ENCODE results near the gene ARHGEF3.
"Not testable (repeated sequence)": the region's sequence is repeated elsewhere in the genome, so short reads cannot be mapped to it uniquely, and the experiment has no call there.

Gene ARHGEF3

DNA sequence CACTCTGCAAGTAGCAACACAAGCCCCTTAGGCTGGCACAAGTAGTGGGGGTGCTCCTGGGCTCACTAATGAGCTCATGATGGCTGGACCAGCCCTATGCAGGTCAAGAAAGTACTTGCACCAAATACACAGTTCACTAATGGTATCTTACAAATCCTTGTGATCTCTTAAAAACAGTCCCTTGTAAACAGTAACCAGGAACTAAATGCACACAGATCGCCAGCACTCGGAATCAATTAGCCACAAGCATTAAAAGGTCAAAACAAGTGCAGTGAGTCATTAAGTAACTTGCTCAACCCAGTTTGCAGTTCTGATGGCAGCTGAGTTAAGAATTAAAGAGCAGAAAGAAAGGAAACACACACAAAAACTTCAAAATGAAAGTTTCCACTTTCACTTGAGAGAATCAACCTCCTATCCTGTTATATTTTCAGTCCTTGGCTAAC is 43.2 kb downstream of the ARHGEF3 start:
- Histone ChIP-seq H3K4me3 (ENCODE audit: low read depth, low read length, poor library complexity, severe bottlenecking) (no peak overlapping the region), H3K9me3 (ENCODE audit: low read length) (no peaks in the 10 kb centered on the region), H3F3A (ENCODE audit: insufficient read depth, low read length) (no peaks in the 10 kb centered on the region), H3K4me2 (ENCODE audit: low read length) (no peak overlapping the region), H3K27ac (ENCODE audit: low read depth, low read length, poor library complexity, severe bottlenecking) (no peak overlapping the region), H3K4me1 (ENCODE audit: insufficient read depth, low read length, severe bottlenecking) (peaks cover 9% of the 10 kb centered on the region), H3K27me3 (ENCODE audit: insufficient read depth, low read length) (no peaks in the 10 kb centered on the region), H2AFZ (ENCODE audit: low read length) (no peak overlapping the region), H3K79me2 (ENCODE audit: insufficient read depth, low read length) (no peaks in the 10 kb centered on the region), H4K20me1 (ENCODE audit: insufficient read depth, low read length) (no peaks in the 10 kb centered on the region), H3K9me2 (ENCODE audit: low read depth, low read length) (no peaks in the 10 kb centered on the region), H3K36me3 (ENCODE audit: insufficient read depth, low read length) (no peaks in the 10 kb centered on the region), H3K9ac (ENCODE audit: low read length) (no peak overlapping the region)
- TF ChIP-seq, protein P1, sequence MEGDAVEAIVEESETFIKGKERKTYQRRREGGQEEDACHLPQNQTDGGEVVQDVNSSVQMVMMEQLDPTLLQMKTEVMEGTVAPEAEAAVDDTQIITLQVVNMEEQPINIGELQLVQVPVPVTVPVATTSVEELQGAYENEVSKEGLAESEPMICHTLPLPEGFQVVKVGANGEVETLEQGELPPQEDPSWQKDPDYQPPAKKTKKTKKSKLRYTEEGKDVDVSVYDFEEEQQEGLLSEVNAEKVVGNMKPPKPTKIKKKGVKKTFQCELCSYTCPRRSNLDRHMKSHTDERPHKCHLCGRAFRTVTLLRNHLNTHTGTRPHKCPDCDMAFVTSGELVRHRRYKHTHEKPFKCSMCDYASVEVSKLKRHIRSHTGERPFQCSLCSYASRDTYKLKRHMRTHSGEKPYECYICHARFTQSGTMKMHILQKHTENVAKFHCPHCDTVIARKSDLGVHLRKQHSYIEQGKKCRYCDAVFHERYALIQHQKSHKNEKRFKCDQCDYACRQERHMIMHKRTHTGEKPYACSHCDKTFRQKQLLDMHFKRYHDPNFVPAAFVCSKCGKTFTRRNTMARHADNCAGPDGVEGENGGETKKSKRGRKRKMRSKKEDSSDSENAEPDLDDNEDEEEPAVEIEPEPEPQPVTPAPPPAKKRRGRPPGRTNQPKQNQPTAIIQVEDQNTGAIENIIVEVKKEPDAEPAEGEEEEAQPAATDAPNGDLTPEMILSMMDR (IDR thresholded peaks at IDR 0.05; ENCODE audit: low read length) = no peak
- TF ChIP-seq EZH2 (IDR thresholded peaks at IDR 0.05; ENCODE audit: borderline replicate concordance, low read length) = no peak

DNA sequence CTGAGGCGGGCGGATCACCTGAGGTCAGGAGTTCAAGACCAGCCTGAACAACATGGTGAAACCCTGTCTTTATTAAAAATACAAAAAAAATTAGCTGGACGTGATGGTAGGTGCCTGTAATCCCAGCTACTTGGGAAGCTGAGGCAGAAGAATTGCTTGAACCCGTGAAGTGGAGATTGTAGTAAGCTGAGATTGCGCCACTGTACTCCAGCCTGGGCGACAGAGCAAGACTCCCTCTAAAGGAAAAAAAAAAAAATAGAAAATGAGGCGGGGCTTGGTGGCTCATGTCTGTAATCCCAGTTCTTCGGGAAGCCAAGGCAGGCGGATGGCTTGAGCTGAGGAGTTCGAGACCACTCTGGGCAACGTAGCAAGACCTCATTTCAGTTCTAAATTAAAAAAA is 43.7 kb downstream of the ARHGEF3 start:
- not testable (repeated sequence) for H3K4me3 ChIP-seq (ENCODE audit: low read depth, low read length, poor library complexity, severe bottlenecking); H3K27ac ChIP-seq (ENCODE audit: low read depth, low read length, poor library complexity, severe bottlenecking); H3K9ac ChIP-seq (ENCODE audit: low read length); H3K79me2 ChIP-seq (ENCODE audit: insufficient read depth, low read length); H3F3A ChIP-seq (ENCODE audit: insufficient read depth, low read length); H3K9me3 ChIP-seq (ENCODE audit: low read length); H3K27me3 ChIP-seq (ENCODE audit: insufficient read depth, low read length); H2AFZ ChIP-seq (ENCODE audit: low read length); H4K20me1 ChIP-seq (ENCODE audit: insufficient read depth, low read length); H3K36me3 ChIP-seq (ENCODE audit: insufficient read depth, low read length); H3K4me1 ChIP-seq (ENCODE audit: insufficient read depth, low read length, severe bottlenecking); H3K4me2 ChIP-seq (ENCODE audit: low read length); H3K9me2 ChIP-seq (ENCODE audit: low read depth, low read length)

DNA sequence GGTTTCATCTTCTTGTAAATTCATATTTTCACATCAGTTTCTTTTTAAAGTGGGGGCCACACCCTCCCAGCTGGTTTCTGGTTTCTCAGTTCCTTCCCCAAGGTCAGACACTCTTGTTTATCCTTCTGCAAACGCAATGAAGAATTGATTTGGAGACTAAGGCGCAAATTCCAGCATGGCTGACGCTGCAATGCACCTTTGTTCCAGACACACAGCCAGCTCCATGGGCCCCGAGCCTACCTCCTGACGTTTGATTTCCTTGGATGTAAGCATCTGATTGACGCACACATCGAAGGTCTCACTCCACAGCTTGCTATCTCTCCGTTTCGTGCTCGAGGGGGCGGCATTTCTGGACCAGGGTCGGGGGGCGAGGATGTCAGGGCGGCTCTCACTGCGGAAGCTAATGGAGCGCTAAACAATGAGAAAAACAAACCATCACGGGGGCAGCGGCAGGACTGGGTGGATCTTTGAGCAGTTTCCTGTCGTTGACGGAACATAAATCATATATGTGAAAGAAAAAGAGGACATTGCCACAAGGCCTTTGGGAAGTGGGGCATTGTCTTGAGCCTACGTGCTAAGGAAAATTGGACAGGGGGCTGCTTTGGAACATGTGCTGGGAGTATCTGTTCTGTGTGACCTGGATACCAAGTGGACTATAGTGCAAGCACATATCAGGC is 46.9 kb downstream of the ARHGEF3 start:
- Histone ChIP-seq H2AFZ (ENCODE audit: low read length) (no peak overlapping the region), H3K4me1 (ENCODE audit: insufficient read depth, low read length, severe bottlenecking) (peaks cover 9% of the 10 kb centered on the region), H4K20me1 (ENCODE audit: insufficient read depth, low read length) (no peaks in the 10 kb centered on the region), H3K9ac (ENCODE audit: low read length) (no peak overlapping the region), H3K4me3 (ENCODE audit: low read depth, low read length, poor library complexity, severe bottlenecking) (no peak overlapping the region), H3K79me2 (ENCODE audit: insufficient read depth, low read length) (no peaks in the 10 kb centered on the region), H3K4me2 (ENCODE audit: low read length) (peak overlapping the region; percentile 14; the same call in 1 of the 2 replicates), H3K9me2 (ENCODE audit: low read depth, low read length) (no peaks in the 10 kb centered on the region), H3K36me3 (ENCODE audit: insufficient read depth, low read length) (peaks cover 10% of the 10 kb centered on the region), H3K9me3 (ENCODE audit: low read length) (peaks cover 4% of the 10 kb centered on the region), H3K27ac (ENCODE audit: low read depth, low read length, poor library complexity, severe bottlenecking) (no peak overlapping the region), H3K27me3 (ENCODE audit: insufficient read depth, low read length) (no peaks in the 10 kb centered on the region), H3F3A (ENCODE audit: insufficient read depth, low read length) (no peaks in the 10 kb centered on the region)
- no peak for TF ChIP-seq EZH2 (IDR thresholded peaks at IDR 0.05; ENCODE audit: borderline replicate concordance, low read length)
- TF ChIP-seq, protein P1 (IDR thresholded peaks at IDR 0.05; ENCODE audit: low read length) = no peak

DNA sequence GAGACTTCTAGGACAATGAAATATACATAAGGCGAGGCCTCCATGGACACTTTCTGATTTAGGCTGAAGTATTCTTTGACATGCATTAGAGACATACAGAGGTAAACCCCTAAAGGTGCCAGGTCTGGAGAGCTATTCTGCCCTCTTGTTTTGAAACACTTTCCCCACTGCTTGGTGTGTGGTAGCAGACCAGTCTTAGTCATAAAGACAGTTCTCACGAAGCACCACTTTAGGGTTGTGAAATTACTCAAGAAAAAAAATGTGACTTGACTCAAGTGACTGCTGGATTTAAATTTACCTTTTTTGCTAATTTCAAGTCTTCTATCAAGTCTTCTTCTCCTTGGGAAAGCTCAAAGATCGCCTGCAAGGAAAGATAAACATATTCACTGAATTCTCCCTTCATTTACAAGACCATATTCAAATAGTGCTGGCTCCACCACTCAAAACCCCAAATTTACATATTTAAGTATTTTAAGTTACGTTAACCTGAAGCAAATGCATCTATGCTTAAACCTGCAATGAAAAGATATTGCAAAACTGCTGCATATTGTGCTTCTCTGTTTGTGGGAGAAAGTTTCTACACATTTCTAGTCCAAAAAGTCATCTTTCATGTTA is 48.4 kb downstream of the ARHGEF3 start:
- H4K20me1 ChIP-seq (ENCODE audit: insufficient read depth, low read length) = no peaks in the 10 kb centered on the region
- H3K9me2 ChIP-seq (ENCODE audit: low read depth, low read length) = no peaks in the 10 kb centered on the region
- TF ChIP-seq, protein P1 (IDR thresholded peaks at IDR 0.05; ENCODE audit: low read length) = no peak
- H3K27me3 ChIP-seq (ENCODE audit: insufficient read depth, low read length) = no peaks in the 10 kb centered on the region
- H3K36me3 ChIP-seq (ENCODE audit: insufficient read depth, low read length) = peaks cover 22% of the 10 kb centered on the region
- no peak overlapping the region for H3K9ac ChIP-seq (ENCODE audit: low read length)
- no peak overlapping the region for H3K4me2 ChIP-seq (ENCODE audit: low read length)
- H2AFZ ChIP-seq (ENCODE audit: low read length) = no peak overlapping the region
- H3K27ac ChIP-seq (ENCODE audit: low read depth, low read length, poor library complexity, severe bottlenecking) = no peak overlapping the region
- no peaks in the 10 kb centered on the region for H3K79me2 ChIP-seq (ENCODE audit: insufficient read depth, low read length)
- H3K9me3 ChIP-seq (ENCODE audit: low read length) = peaks cover 13% of the 10 kb centered on the region
- H3K4me3 ChIP-seq (ENCODE audit: low read depth, low read length, poor library complexity, severe bottlenecking) = no peak overlapping the region
- peaks cover 9% of the 10 kb centered on the region for H3K4me1 ChIP-seq (ENCODE audit: insufficient read depth, low read length, severe bottlenecking)
- no peaks in the 10 kb centered on the region for H3F3A ChIP-seq (ENCODE audit: insufficient read depth, low read length)
